HEK293 (cell line): ENCODE measurements around the gene GCNT4.

Source experiments
- CTCF ChIA-PET: fragments of 350-600 bp; formaldehyde crosslinking; extraction: SDS; loops from one replicate; lab custom pipeline; 2021; ENCODE audit warnings: antibody characterized with exemption; lab: Yijun Ruan, JAX
- POLR2A ChIA-PET: fragments of 300-600 bp; formaldehyde crosslinking; extraction: SDS; loops from one replicate; lab custom pipeline; 2020; ENCODE audit warnings: antibody characterized with exemption, inconsistent platforms; lab: Yijun Ruan, JAX
- H3K27ac ChIP-seq: fragments of 200-500 bp; sonication (Bioruptor generic); 2 replicates; pipeline ENCODE4 v1.5.1; 2014; ENCODE audit warnings: low read depth, low read length, control low read depth, inconsistent platforms; ENCODE audit errors: extremely low read depth
- H3K36me3 ChIP-seq, 2 experiments: fragments of 200-500 bp in 1 of 2; sonication (Bioruptor generic) in 1 of 2; 1 replicate in 1 of 2; 2 replicates in 1 of 2; pipeline ENCODE4 v1.5.1; 2014 to 2017; ENCODE audit warnings: inconsistent platforms in 2 of 2, low read length in 2 of 2; ENCODE audit not compliant: control insufficient read depth in 2 of 2, insufficient read depth in 1 of 2
- H3K4me1 ChIP-seq: fragments of 200-500 bp; sonication (Bioruptor generic); 2 replicates; pipeline ENCODE4 v1.5.1; 2014; ENCODE audit warnings: mild to moderate bottlenecking, low read length, inconsistent platforms; ENCODE audit not compliant: control insufficient read depth, insufficient read depth
- H3K4me3 ChIP-seq: 2 replicates; pipeline ENCODE4 v1.5.1; 2011; ENCODE audit warnings: low read depth, mild to moderate bottlenecking, control low read depth, low read length, moderate library complexity
- H3K9me3 ChIP-seq: fragments of 200-500 bp; sonication (Bioruptor generic); 2 replicates; pipeline ENCODE4 v1.5.1; 2014; ENCODE audit warnings: low read depth, low read length, inconsistent platforms; ENCODE audit not compliant: control insufficient read depth, insufficient read depth
- BCL11B ChIP-seq: fragments of 450-650 bp; formaldehyde crosslinking; IDR thresholded peaks from 2 replicates; pipeline ENCODE4 v1.5.1; 2016; ENCODE audit warnings: low read depth, missing biosample characterization, missing genetic modification characterization
- CTCF ChIP-seq: fragments of 450-650 bp; formaldehyde crosslinking; IDR thresholded peaks from 2 replicates; pipeline ENCODE4 v1.5.1; 2016; ENCODE audit warnings: missing biosample characterization, missing genetic modification characterization
- GFI1B ChIP-seq: fragments of 450-650 bp; formaldehyde crosslinking; IDR thresholded peaks from 2 replicates; pipeline ENCODE4 v1.5.1; 2016; ENCODE audit warnings: missing biosample characterization, missing genetic modification characterization
- OSR2 ChIP-seq: fragments of 450-650 bp; formaldehyde crosslinking; IDR thresholded peaks from 2 replicates; pipeline ENCODE4 v1.5.1; 2016; ENCODE audit warnings: missing biosample characterization, missing genetic modification characterization
- SCRT1 ChIP-seq: fragments of 450-650 bp; formaldehyde crosslinking; IDR thresholded peaks from 2 replicates; pipeline ENCODE4 v1.5.1; 2016; ENCODE audit warnings: missing biosample characterization, missing genetic modification characterization, borderline replicate concordance
- SCRT2 ChIP-seq: fragments of 450-650 bp; formaldehyde crosslinking; IDR thresholded peaks from 2 replicates; pipeline ENCODE4 v1.5.1; 2016; ENCODE audit warnings: missing biosample characterization, missing genetic modification characterization
- YY1 ChIP-seq: fragments of 450-650 bp; formaldehyde crosslinking; IDR thresholded peaks from 2 replicates; pipeline ENCODE4 v1.5.1; 2018; ENCODE audit warnings: missing biosample characterization, missing genetic modification characterization
- ZBTB48 ChIP-seq: fragments of 450-650 bp; formaldehyde crosslinking; IDR thresholded peaks from 2 replicates; pipeline ENCODE4 v1.5.1; 2016; ENCODE audit warnings: missing biosample characterization, missing genetic modification characterization
- ZBTB6 ChIP-seq: fragments of 450-650 bp; formaldehyde crosslinking; IDR thresholded peaks from 2 replicates; pipeline ENCODE4 v1.5.1; 2017; ENCODE audit warnings: missing biosample characterization, missing genetic modification characterization
- ZFHX2 ChIP-seq: fragments of 450-650 bp; formaldehyde crosslinking; conservative IDR thresholded peaks from 2 replicates; pipeline ENCODE4 v1.5.1; 2016; ENCODE audit warnings: missing biosample characterization, missing genetic modification characterization
- ZNF132 ChIP-seq: fragments of 450-650 bp; formaldehyde crosslinking; IDR thresholded peaks from 2 replicates; pipeline ENCODE4 v1.5.1; 2017; ENCODE audit warnings: missing biosample characterization, missing genetic modification characterization, borderline replicate concordance
- ZNF2 ChIP-seq: fragments of 450-650 bp; formaldehyde crosslinking; IDR thresholded peaks from 2 replicates; pipeline ENCODE4 v1.5.1; 2016; ENCODE audit warnings: missing biosample characterization, missing genetic modification characterization
- ZNF23 ChIP-seq: fragments of 450-650 bp; formaldehyde crosslinking; IDR thresholded peaks from 2 replicates; pipeline ENCODE4 v1.5.1; 2016; ENCODE audit warnings: missing biosample characterization, missing genetic modification characterization, borderline replicate concordance
- ZNF324 ChIP-seq: fragments of 450-650 bp; formaldehyde crosslinking; IDR thresholded peaks from 2 replicates; pipeline ENCODE4 v1.5.1; 2016; ENCODE audit warnings: missing biosample characterization, missing genetic modification characterization
- ZNF350 ChIP-seq: fragments of 450-650 bp; formaldehyde crosslinking; IDR thresholded peaks from 2 replicates; pipeline ENCODE4 v1.5.0; 2017; ENCODE audit warnings: missing biosample characterization, mild to moderate bottlenecking, missing genetic modification characterization
- ZNF398 ChIP-seq: fragments of 450-650 bp; formaldehyde crosslinking; IDR thresholded peaks from 2 replicates; pipeline ENCODE4 v1.5.1; 2017; ENCODE audit warnings: missing biosample characterization, missing genetic modification characterization
- ZNF561 ChIP-seq: fragments of 450-650 bp; IDR thresholded peaks from 2 replicates; pipeline ENCODE4 v1.5.1; 2018; ENCODE audit warnings: missing biosample characterization, missing genetic modification characterization, borderline replicate concordance
- ZNF654 ChIP-seq: fragments of 450-650 bp; formaldehyde crosslinking; IDR thresholded peaks from 2 replicates; pipeline ENCODE4 v1.5.1; 2016; ENCODE audit warnings: low read depth, missing biosample characterization, missing genetic modification characterization
- ZNF660 ChIP-seq: fragments of 450-650 bp; IDR thresholded peaks from 2 replicates; pipeline ENCODE4 v1.5.1; 2018; ENCODE audit warnings: missing biosample characterization, mild to moderate bottlenecking, missing genetic modification characterization
- ZNF664 ChIP-seq: fragments of 450-650 bp; formaldehyde crosslinking; IDR thresholded peaks from 2 replicates; pipeline ENCODE4 v1.5.1; 2016; ENCODE audit warnings: missing biosample characterization, missing genetic modification characterization
- ZNF785 ChIP-seq: fragments of 450-650 bp; formaldehyde crosslinking; IDR thresholded peaks from 2 replicates; pipeline ENCODE4 v1.5.1; 2016; ENCODE audit warnings: missing biosample characterization, missing genetic modification characterization
- ZSCAN16 ChIP-seq: fragments of 450-650 bp; formaldehyde crosslinking; IDR thresholded peaks from 2 replicates; pipeline ENCODE4 v1.5.1; 2016; ENCODE audit warnings: missing biosample characterization, missing genetic modification characterization
- ZSCAN30 ChIP-seq: fragments of 450-650 bp; IDR thresholded peaks from 2 replicates; pipeline ENCODE4 v1.5.1; 2018; ENCODE audit warnings: missing biosample characterization, mild to moderate bottlenecking, missing genetic modification characterization, moderate library complexity

GCNT4 gene

GRCh38 chr5:75049456-75050351, 2.7 kb downstream of the GCNT4 start:
- POLR2A ChIA-PET, result no interaction called here
- no peak overlapping the region for H3K4me3 ChIP-seq
- no peak overlapping the region for H3K27ac ChIP-seq
- no peaks in the 10 kb centered on the region for H3K9me3 ChIP-seq
- TF ChIP-seq OSR2 (tag by site-specific recombination) (no peak), ZNF654 (tag by site-specific recombination) (peak; percentile 32), SCRT1 (tag by site-specific recombination) (peak; percentile 83), ZSCAN30 (tag by site-specific recombination) (peak; percentile 87), SCRT2 (tag by site-specific recombination) (peak; percentile 96), ZNF2 (tag by site-specific recombination) (peak; percentile 57; the same call in 1 of the 2 replicates), ZSCAN16 (tag by site-specific recombination) (peak; percentile 100), ZBTB6 (no peak), ZNF23 (tag by site-specific recombination) (no peak), ZNF561 (no peak), ZNF664 (tag by site-specific recombination) (peak; percentile 29; the same call in 1 of the 2 replicates), ZBTB48 (peak; percentile 18; the same call in 1 of the 2 replicates), ZNF785 (peak; percentile 96), BCL11B (no peak), GFI1B (no peak), ZNF660 (tag by site-specific recombination) (0 out of 2 replicates have a peak, but pooled peaks have one; percentile 68), CTCF (tag by site-specific recombination) (peak; percentile 33; the same call in 1 of the 2 replicates), ZNF324 (tag by site-specific recombination) (no peak)
- CTCF ChIA-PET, result interaction anchor here (0.5 to 2.5 kb wide), 38 partner anchors 8 to 778 kb away, joined by 3 to 16 read pairs (median 3); partner anchors contain the start of gene HMGCR
- peaks cover 0 to 4% of the 10 kb centered on the region in 2 experiments; a peak in 1 of 3 replicates for H3K36me3 ChIP-seq
- peaks cover 7% of the 10 kb centered on the region for H3K4me1 ChIP-seq

- CTCF ChIA-PET, result interaction anchor here (0.8 to 2.5 kb wide), 4 partner anchors 9 to 24 kb away, joined by 6 to 16 read pairs (median 11); no protein-coding TSS in a partner anchor
- TF ChIP-seq YY1 (tag by site-specific recombination), result no peak
- no peak for TF ChIP-seq ZNF132 (tag by site-specific recombination)
- no peak for TF ChIP-seq ZNF398 (tag by site-specific recombination)
- no peak for TF ChIP-seq ZNF350 (tag by site-specific recombination)
- no peak for TF ChIP-seq ZFHX2 (tag by site-specific recombination)
- TF ChIP-seq, all 188 proteins: peak for 0
- H3K36me3 ChIP-seq, result peaks cover 0 to 4% of the 10 kb centered on the region in 2 experiments; a peak in 1 of 3 replicates
- H3K9me3 ChIP-seq, result no peaks in the 10 kb centered on the region
- POLR2A ChIA-PET, result interaction anchor here (0.6 kb wide), 1 partner anchor 148 kb away, joined by 5 read pairs; no protein-coding TSS in a partner anchor
- peaks cover 7% of the 10 kb centered on the region for H3K4me1 ChIP-seq
- no peak overlapping the region for H3K4me3 ChIP-seq
- no peak overlapping the region for H3K27ac ChIP-seq
These were observed 3.9 kb downstream of the GCNT4 start for GRCh38 chr5:75048457-75048953.
